NCI-H446 (cell line): ENCODE results near the gene CASP9.
"Not testable (repeated sequence)": the region's sequence is repeated elsewhere in the genome, so short reads cannot be mapped to it uniquely, and the experiment has no call there.

Experiments
- DNase-seq, 2 experiments: peaks; one replicate each; lab custom pipeline; 2025; lab: John Stamatoyannopoulos, UW

The CASP9 gene

GRCh38 chr1:15469361-15469760 lies 54.7 kb downstream of the CASP9 start:
- peak in 1 of 2 experiments; percentile 69 for DNase-seq

- no peak for DNase-seq
Observed at GRCh38 chr1:15468145-15468544, 55.9 kb downstream of the CASP9 start.

- DNase-seq = not testable (repeated sequence)
Observed at GRCh38 chr1:15466955-15467625, 56.9 kb downstream of the CASP9 start.

- DNase-seq = no peak
Observed at GRCh38 chr1:15465674-15466073, 58.3 kb downstream of the CASP9 start.

- not testable (repeated sequence) for DNase-seq
Observed at GRCh38 chr1:15463926-15464322, 60.1 kb downstream of the CASP9 start.

- DNase-seq = not testable (repeated sequence)
Observed at GRCh38 chr1:15463064-15463800, 60.8 kb downstream of the CASP9 start.

GRCh38 chr1:15460708-15461095 lies 63.3 kb downstream of the CASP9 start:
- DNase-seq = no peak

- DNase-seq = peak in 1 of 2 experiments; percentile 69
Observed at GRCh38 chr1:15459771-15460707, 64.0 kb downstream of the CASP9 start.

GRCh38 chr1:15458388-15458787 lies 65.6 kb downstream of the CASP9 start:
- DNase-seq = not testable (repeated sequence)

GRCh38 chr1:15457585-15457984 lies 66.4 kb downstream of the CASP9 start:
- no peak for DNase-seq

GRCh38 chr1:15456313-15456954 lies 67.6 kb downstream of the CASP9 start, which contains the start of gene CELA2A:
Gene CELA2A, plus strand, starts transcription at chr1:15456732. Its CDS starts 22 bp downstream, at chr1:15456754.
- DNase-seq = no peak

- no peak for DNase-seq
Observed at GRCh38 chr1:15455522-15455921, 68.5 kb downstream of the CASP9 start.

- no peak for DNase-seq
Observed at GRCh38 chr1:15454256-15454655, 69.8 kb downstream of the CASP9 start.

GRCh38 chr1:15453734-15454133 lies 70.3 kb downstream of the CASP9 start:
- DNase-seq = no peak

- peak in 1 of 2 experiments; percentile 63 for DNase-seq
Observed at GRCh38 chr1:15452866-15453571, 71.0 kb downstream of the CASP9 start.

GRCh38 chr1:15452216-15452615 lies 71.8 kb downstream of the CASP9 start:
- no peak for DNase-seq

- no peak for DNase-seq
Observed at GRCh38 chr1:15451014-15451722, 72.8 kb downstream of the CASP9 start.

GRCh38 chr1:15449567-15449966 lies 74.4 kb downstream of the CASP9 start:
- DNase-seq = no peak

GRCh38 chr1:15448877-15449462 lies 75.0 kb downstream of the CASP9 start:
- DNase-seq = no peak

GRCh38 chr1:15446212-15446611 lies 77.8 kb downstream of the CASP9 start:
- no peak for DNase-seq
